Left ventricle myocardium inferior (tissue), 1 donor: ENCODE results near the gene MYRIP. TPM values are rescaled to one million over a fixed set of nuclear protein-coding genes. Genes with fewer than 3 reads are reported as not detected.

Experiments used
- DNase-seq: peaks from one replicate; pipeline ENCODE4 v3.0.0-alpha.2; 2020
- H3K27ac ChIP-seq: fragments of 200-600 bp; replicated peaks from 2 replicates; pipeline ENCODE4 v1.8.0; 2021
- H3K27me3 ChIP-seq: fragments of 200-600 bp; 2 replicates; pipeline ENCODE4 v1.8.0; 2021; ENCODE audit warnings: low read depth
- H3K36me3 ChIP-seq: fragments of 200-600 bp; 2 replicates; pipeline ENCODE4 v1.8.0; 2021
- H3K4me1 ChIP-seq: fragments of 200-600 bp; 2 replicates; pipeline ENCODE4 v1.8.0; 2021
- H3K4me3 ChIP-seq: fragments of 200-600 bp; 2 replicates; pipeline ENCODE4 v1.8.0; 2021; ENCODE audit warnings: mild to moderate bottlenecking, moderate library complexity
- H3K9me3 ChIP-seq: fragments of 200-600 bp; replicated peaks from 2 replicates; pipeline ENCODE4 v1.8.0; 2021
- CTCF ChIP-seq: fragments of 200-600 bp; IDR thresholded peaks from 2 replicates; pipeline ENCODE4 v1.8.0; 2021; ENCODE audit warnings: antibody characterized with exemption, mild to moderate bottlenecking, borderline replicate concordance
- intact Hi-C: fragments of 100-400 bp; cut with micrococcal nuclease; formaldehyde crosslinking; loops from one replicate; pipeline ENCODE4 v1.11.0; 2022
- total RNA-seq: library from RNA; stranded (reverse); fragmentation: NEBNext Ultra II Directional; extraction: Animal tissue kit (Norgen Biotek cat#: 25700); gene quantifications from one replicate; pipeline ENCODE4 v1.2.1, GENCODE V29; 2021
- donor health status: DM: no; HTN: yes; CAD: no; lungs with severe emphysema.

Gene MYRIP
- total RNA-seq, 1 donor from 2014 or later: 1.5 TPM

GRCh38 chr3:40229386-40229785, 420.0 kb downstream of the MYRIP start:
- intact Hi-C loops: no loop called here
- peaks cover 14% of the 10 kb centered on the region for H3K36me3 ChIP-seq
- DNase-seq: no peak
- H3K4me1 ChIP-seq: peaks cover 13% of the 10 kb centered on the region
- no peaks in the 10 kb centered on the region for H3K27me3 ChIP-seq
- H3K9me3 ChIP-seq: peaks cover 4% of the 10 kb centered on the region
- no peak overlapping the region for H3K27ac ChIP-seq
- no peak overlapping the region for H3K4me3 ChIP-seq
- TF ChIP-seq CTCF: no peak

GRCh38 chr3:40229963-40230362, 420.6 kb downstream of the MYRIP start:
- Histone ChIP-seq H3K36me3 (peaks cover 14% of the 10 kb centered on the region), H3K4me1 (peaks cover 13% of the 10 kb centered on the region), H3K9me3 (peaks cover 4% of the 10 kb centered on the region), H3K27me3 (no peaks in the 10 kb centered on the region), H3K4me3 (no peak overlapping the region), H3K27ac (no peak overlapping the region)
- TF ChIP-seq CTCF: no peak
- intact Hi-C loops: no loop called here
- no peak for DNase-seq

GRCh38 chr3:40230382-40230781, 421.0 kb downstream of the MYRIP start:
- DNase-seq: no peak
- intact Hi-C loops: no loop called here
- H3K27ac ChIP-seq: no peak overlapping the region
- H3K36me3 ChIP-seq: peaks cover 14% of the 10 kb centered on the region
- H3K4me1 ChIP-seq: peaks cover 13% of the 10 kb centered on the region
- no peak overlapping the region for H3K4me3 ChIP-seq
- TF ChIP-seq CTCF: no peak
- H3K27me3 ChIP-seq: no peaks in the 10 kb centered on the region
- peaks cover 4% of the 10 kb centered on the region for H3K9me3 ChIP-seq

- no peak for DNase-seq
- peaks cover 4% of the 10 kb centered on the region for H3K9me3 ChIP-seq
- peaks cover 14% of the 10 kb centered on the region for H3K36me3 ChIP-seq
- peaks cover 15% of the 10 kb centered on the region for H3K4me1 ChIP-seq
- H3K27me3 ChIP-seq: no peaks in the 10 kb centered on the region
- intact Hi-C loops: no loop called here
- no peak overlapping the region for H3K27ac ChIP-seq
- TF ChIP-seq CTCF: no peak
- H3K4me3 ChIP-seq: no peak overlapping the region
Measured at GRCh38 chr3:40232626-40233025, 423.2 kb downstream of the MYRIP start.

GRCh38 chr3:40237159-40237558, 427.8 kb downstream of the MYRIP start:
- no peak for TF ChIP-seq CTCF
- no peak overlapping the region for H3K4me3 ChIP-seq
- no peak for DNase-seq
- H3K36me3 ChIP-seq: peaks cover 14% of the 10 kb centered on the region
- intact Hi-C loops: no loop called here
- H3K4me1 ChIP-seq: peaks cover 10% of the 10 kb centered on the region
- peaks cover 4% of the 10 kb centered on the region for H3K9me3 ChIP-seq
- H3K27ac ChIP-seq: no peak overlapping the region
- no peaks in the 10 kb centered on the region for H3K27me3 ChIP-seq
